CD4-positive, CD25-positive, alpha-beta regulatory T cell (primary cell): ENCODE measurements around the gene CEP85. TPM values are rescaled to one million over a fixed set of nuclear protein-coding genes. Genes with fewer than 3 reads are reported as not detected.
A peak's percentile ranks its signal among the peaks of the same experiment; 100 is the strongest.
"Not testable (repeated sequence)": the region's sequence is repeated elsewhere in the genome, so short reads cannot be mapped to it uniquely, and the experiment has no call there.

ENCODE experiments used
- ATAC-seq, 2 donors: fragments of 150-1000 bp; cut with Tn5 transposase; one replicate each; pipeline ENCODE4 v1.10.0; 2021; ENCODE audit warnings: low read depth in 2 of 2, moderate number of reproducible peaks in 2 of 2, moderate library complexity in 1 of 2
- DNase-seq, 3 donors: peaks; one replicate each; pipeline versions ENCODE4 v3.0.0 to v3.0.0-alpha.2; 2012 to 2022; ENCODE audit warnings: mixed read lengths in 1 of 3
- H3K27ac ChIP-seq: one replicate; pipeline ENCODE4 v1.7.0; 2013; ENCODE audit warnings: mild to moderate bottlenecking, low read length; ENCODE audit not compliant: insufficient read depth, poor library complexity, severe bottlenecking
- H3K27me3 ChIP-seq: one replicate; pipeline ENCODE4 v1.7.0; 2013; ENCODE audit warnings: low read length; ENCODE audit not compliant: control insufficient read depth, insufficient read depth
- H3K36me3 ChIP-seq: one replicate; pipeline ENCODE4 v1.7.0; 2013; ENCODE audit warnings: mild to moderate bottlenecking, low read length, moderate library complexity; ENCODE audit not compliant: control insufficient read depth, insufficient read depth
- H3K4me1 ChIP-seq: 2 replicates; pipeline ENCODE4 v1.7.0; 2013; ENCODE audit warnings: mild to moderate bottlenecking, low read length; ENCODE audit not compliant: insufficient read depth, control insufficient read depth, poor library complexity, severe bottlenecking
- H3K4me3 ChIP-seq: one replicate; pipeline ENCODE4 v1.7.0; 2013; ENCODE audit warnings: low read depth, mild to moderate bottlenecking, low read length, moderate library complexity
- H3K9me3 ChIP-seq, 2 experiments: 1 replicate in 1 of 2; 2 replicates in 1 of 2; pipeline ENCODE4 v1.7.0; 2013; ENCODE audit warnings: low read length in 2 of 2, mild to moderate bottlenecking in 1 of 2, moderate library complexity in 1 of 2; ENCODE audit not compliant: control insufficient read depth in 2 of 2
- H3K27ac Mint-ChIP-seq, 3 donors: one replicate each; pipeline ENCODE4 v1.8.0; 2020 to 2022; ENCODE audit warnings: mild to moderate bottlenecking in 3 of 3, mixed read lengths in 3 of 3, moderate library complexity in 2 of 3
- H3K27me3 Mint-ChIP-seq: one replicate; pipeline ENCODE4 v1.8.0; 2022; ENCODE audit warnings: mild to moderate bottlenecking, mixed read lengths
- H3K36me3 Mint-ChIP-seq: one replicate; pipeline ENCODE4 v1.8.0; 2020; ENCODE audit warnings: mixed read lengths
- H3K4me1 Mint-ChIP-seq, 4 donors: one replicate each; pipeline ENCODE4 v1.8.0; 2020 to 2022; ENCODE audit warnings: mixed read lengths in 4 of 4, mild to moderate bottlenecking in 1 of 4
- H3K4me3 Mint-ChIP-seq, 4 donors: one replicate each; pipeline ENCODE4 v1.8.0; 2020 to 2022; ENCODE audit warnings: mild to moderate bottlenecking in 4 of 4, mixed read lengths in 4 of 4, moderate library complexity in 3 of 4
- H3K9me3 Mint-ChIP-seq, 7 donors: one replicate each; pipeline ENCODE4 v1.8.0; 2020 to 2022; ENCODE audit warnings: mixed read lengths in 7 of 7, mild to moderate bottlenecking in 3 of 7, moderate library complexity in 2 of 7
- polyA plus RNA-seq, 4 donors: library from polyadenylated mRNA; unstranded; fragments of 300-500 nt; fragmentation: Illumina TruSeq; gene quantifications; one replicate each; pipeline ENCODE4 v1.2.3, GENCODE V29; 2021
- total RNA-seq: library from RNA; stranded (reverse); gene quantifications from one replicate; pipeline ENCODE4 v1.2.3, GENCODE V29; 2022

The CEP85 gene
- total and polyA plus RNA-seq, 5 donors from 2014 or later = 6.5 to 18.0 (median 8.6) TPM

GRCh38 chr1:26302733-26303405, 68.9 kb downstream of the CEP85 start:
- ATAC-seq = no peak
- peaks cover 21% of the 10 kb centered on the region for H3K4me1 ChIP-seq
- no peak for DNase-seq
- H3K27me3 ChIP-seq = no peaks in the 10 kb centered on the region
- no peaks in the 10 kb centered on the region for H3K9me3 ChIP-seq
- H3K27ac ChIP-seq = no peak overlapping the region
- H3K4me3 ChIP-seq = no peak overlapping the region
- no peaks in the 10 kb centered on the region for H3K36me3 ChIP-seq
- H3K27me3 Mint-ChIP-seq = no peaks in the 10 kb centered on the region
- H3K4me3 Mint-ChIP-seq = peak overlapping the region in 1 of 4 donors; percentile 74
- peaks cover 8 to 44% (median 29%) of the 10 kb centered on the region in 4 donors for H3K4me1 Mint-ChIP-seq
- no peaks in the 10 kb centered on the region for H3K9me3 Mint-ChIP-seq
- peak overlapping the region in 1 of 3 donors; percentile 25 for H3K27ac Mint-ChIP-seq
- no peaks in the 10 kb centered on the region for H3K36me3 Mint-ChIP-seq

GRCh38 chr1:26305667-26306289, 71.8 kb downstream of the CEP85 start:
- Histone ChIP-seq H3K4me1 (peaks cover 31% of the 10 kb centered on the region), H3K27me3 (no peaks in the 10 kb centered on the region), H3K9me3 (no peaks in the 10 kb centered on the region), H3K36me3 (no peaks in the 10 kb centered on the region), H3K4me3 (peak overlapping the region; percentile 77), H3K27ac (peak overlapping the region; percentile 81)
- peak overlapping the region; percentile 94 to 96 (median 96) for H3K27ac Mint-ChIP-seq
- H3K36me3 Mint-ChIP-seq = no peaks in the 10 kb centered on the region
- ATAC-seq (no peak), DNase-seq (no peak)
- H3K27me3 Mint-ChIP-seq = no peaks in the 10 kb centered on the region
- H3K4me1 Mint-ChIP-seq = peaks cover 13 to 39% (median 25%) of the 10 kb centered on the region in 4 donors
- no peaks in the 10 kb centered on the region for H3K9me3 Mint-ChIP-seq
- peak overlapping the region; percentile 86 to 100 (median 98) for H3K4me3 Mint-ChIP-seq

GRCh38 chr1:26306290-26307229, 72.6 kb downstream of the CEP85 start, which contains the start of gene UBXN11:
TSS of gene UBXN11 (minus strand) at chr1:26306636. CDS start at chr1:26302883, 3,753 bp downstream.
- Mint-ChIP-seq H3K27ac (peak within 1 kb of the TSS; percentile 94 to 96 (median 96)), H3K36me3 (no peaks in the 10 kb centered on the region), H3K27me3 (no peaks in the 10 kb centered on the region), H3K4me3 (peak within 1 kb of the TSS; percentile 86 to 100 (median 98)), H3K4me1 (peaks cover 13 to 40% (median 25%) of the 10 kb centered on the region in 4 donors), H3K9me3 (no peaks in the 10 kb centered on the region)
- H3K4me1 ChIP-seq = peaks cover 31% of the 10 kb centered on the region
- H3K27ac ChIP-seq = peak within 1 kb of the TSS; percentile 81
- H3K36me3 ChIP-seq = no peaks in the 10 kb centered on the region
- H3K4me3 ChIP-seq = peak within 1 kb of the TSS; percentile 81
- H3K9me3 ChIP-seq = no peaks in the 10 kb centered on the region
- no peaks in the 10 kb centered on the region for H3K27me3 ChIP-seq
- DNase-seq = peak; percentile 92 to 97 (median 93)
- ATAC-seq = peak; percentile 100

GRCh38 chr1:26307363-26307781, 73.4 kb downstream of the CEP85 start:
- Mint-ChIP-seq H3K4me1 (peaks cover 18 to 45% (median 29%) of the 10 kb centered on the region in 4 donors), H3K27ac (peak overlapping the region; percentile 93 to 94 (median 93)), H3K36me3 (no peaks in the 10 kb centered on the region), H3K4me3 (peak overlapping the region; percentile 86 to 100 (median 98)), H3K9me3 (no peaks in the 10 kb centered on the region), H3K27me3 (no peaks in the 10 kb centered on the region)
- peak overlapping the region; percentile 81 for H3K27ac ChIP-seq
- H3K36me3 ChIP-seq = no peaks in the 10 kb centered on the region
- DNase-seq (peak in 2 of 3 donors; percentile 59 to 79), ATAC-seq (no peak)
- H3K9me3 ChIP-seq = no peaks in the 10 kb centered on the region
- peaks cover 31% of the 10 kb centered on the region for H3K4me1 ChIP-seq
- H3K4me3 ChIP-seq = peak overlapping the region; percentile 81
- H3K27me3 ChIP-seq = no peaks in the 10 kb centered on the region

DNA sequence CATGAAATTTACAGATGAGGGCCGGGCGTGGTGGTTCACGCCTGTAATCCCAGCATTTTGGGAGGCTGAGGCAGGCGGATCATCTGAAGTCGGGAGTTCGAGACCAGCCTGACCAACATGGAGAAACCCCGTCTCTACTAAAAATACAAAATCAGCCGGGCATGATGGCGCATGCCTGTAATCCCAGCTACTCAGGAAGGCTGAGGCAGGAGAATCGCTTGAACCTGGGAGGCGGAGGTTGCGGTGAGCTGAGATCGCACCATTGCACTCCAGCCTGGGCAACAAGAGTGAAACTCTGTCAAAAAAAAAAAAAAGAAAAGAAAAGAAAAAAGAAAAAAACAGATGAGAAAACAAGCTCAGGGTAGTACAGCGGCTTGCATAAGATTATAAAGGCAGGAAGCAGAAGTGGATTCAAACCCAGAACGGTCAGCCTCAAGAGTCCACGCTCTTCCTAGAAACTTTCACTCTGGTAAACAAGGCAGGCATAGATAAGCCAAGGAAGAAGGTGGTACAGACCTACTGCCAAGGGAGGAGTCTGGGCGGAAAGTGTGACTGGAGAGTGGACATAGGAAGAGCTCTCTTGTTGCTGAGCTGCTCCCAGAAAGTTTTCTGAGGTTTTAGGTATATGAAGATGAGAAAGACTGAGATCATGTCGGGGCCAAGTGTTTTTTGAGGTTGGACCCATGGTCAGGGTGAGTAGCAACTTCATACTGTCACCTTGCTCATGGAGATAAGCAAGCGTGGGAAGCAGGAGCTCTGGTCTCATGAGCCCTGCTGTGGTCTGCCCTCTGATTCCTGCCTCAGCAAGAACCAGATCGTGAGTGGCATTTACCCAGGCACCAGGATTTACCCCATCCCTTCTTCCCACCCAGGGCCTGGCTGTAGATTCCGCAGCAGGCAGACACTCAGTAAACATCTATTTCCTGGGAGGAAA, 74.2 kb downstream of the CEP85 start:
- not testable (repeated sequence) for H3K36me3 ChIP-seq, H3K27me3 ChIP-seq, H3K27me3 Mint-ChIP-seq, H3K36me3 Mint-ChIP-seq, H3K9me3 Mint-ChIP-seq, DNase-seq, H3K9me3 ChIP-seq, ATAC-seq
- Histone ChIP-seq H3K4me3 (peak overlapping the region; percentile 81), H3K4me1 (peaks cover 31% of the 10 kb centered on the region), H3K27ac (peak overlapping the region; percentile 81)
- peak overlapping the region; percentile 66 to 98 (median 92) for H3K4me3 Mint-ChIP-seq
- H3K4me1 Mint-ChIP-seq = peaks cover 18 to 49% (median 30%) of the 10 kb centered on the region in 4 donors
- peak overlapping the region; percentile 93 to 94 (median 93) for H3K27ac Mint-ChIP-seq

GRCh38 chr1:26314501-26314900, 80.5 kb downstream of the CEP85 start:
- H3K4me1 ChIP-seq = peaks cover 46% of the 10 kb centered on the region
- Mint-ChIP-seq H3K9me3 (peaks cover 0 to 1% (median 0%) of the 10 kb centered on the region in 7 donors), H3K4me1 (peaks cover 12 to 58% (median 38%) of the 10 kb centered on the region in 4 donors), H3K27me3 (peaks cover 5% of the 10 kb centered on the region), H3K4me3 (peak overlapping the region; percentile 71 to 95 (median 87)), H3K36me3 (peaks cover 17% of the 10 kb centered on the region), H3K27ac (peak overlapping the region in 2 of 3 donors; percentile 94 to 97)
- H3K4me3 ChIP-seq = peak overlapping the region; percentile 28
- ATAC-seq = no peak
- no peaks in the 10 kb centered on the region for H3K27me3 ChIP-seq
- peak overlapping the region; percentile 52 for H3K27ac ChIP-seq
- H3K36me3 ChIP-seq = no peaks in the 10 kb centered on the region
- no peaks in the 10 kb centered on the region for H3K9me3 ChIP-seq
- DNase-seq = no peak
